Endodermal cell (in vitro differentiated cells): ENCODE results near the gene RIC1. TPM values are rescaled to one million over a fixed set of nuclear protein-coding genes. Genes with fewer than 3 reads are reported as not detected.
"Not testable (repeated sequence)": the region's sequence is repeated elsewhere in the genome, so short reads cannot be mapped to it uniquely, and the experiment has no call there.

Experiments
- DNase-seq: peaks from one replicate; pipeline ENCODE4 v3.0.0-alpha.2; 2017
- H3K27ac ChIP-seq: 2 replicates; pipeline ENCODE4 v1.5.1; 2013; ENCODE audit warnings: mild to moderate bottlenecking, low read depth, low read length, moderate library complexity
- H3K27me3 ChIP-seq: 2 replicates; pipeline ENCODE4 v1.6.1; 2013; ENCODE audit warnings: mild to moderate bottlenecking, low read length, moderate library complexity; ENCODE audit not compliant: insufficient read depth, control insufficient read depth, poor library complexity, severe bottlenecking
- H3K36me3 ChIP-seq: 2 replicates; pipeline ENCODE4 v1.7.0; 2013; ENCODE audit warnings: mild to moderate bottlenecking, low read length, moderate library complexity; ENCODE audit not compliant: control insufficient read depth, insufficient read depth
- H3K4me1 ChIP-seq: one replicate; pipeline ENCODE4 v1.7.0; 2013; ENCODE audit warnings: low read length; ENCODE audit not compliant: control insufficient read depth, insufficient read depth
- H3K4me3 ChIP-seq: 2 replicates; pipeline ENCODE4 v1.5.1; 2013; ENCODE audit warnings: mild to moderate bottlenecking, low read length, moderate library complexity
- H3K9ac ChIP-seq: 2 replicates; pipeline ENCODE4 v1.6.1; 2013; ENCODE audit warnings: mild to moderate bottlenecking, low read length, moderate library complexity; ENCODE audit not compliant: poor library complexity, severe bottlenecking; ENCODE audit errors: extremely low read depth
- H3K9me3 ChIP-seq: 2 replicates; pipeline ENCODE4 v1.6.1; 2013; ENCODE audit warnings: mild to moderate bottlenecking, low read length, moderate library complexity; ENCODE audit not compliant: control insufficient read depth
- H3K27ac Mint-ChIP-seq: 2 replicates; pipeline ENCODE4 v1.8.0; 2020; ENCODE audit warnings: mixed read lengths
- H3K27me3 Mint-ChIP-seq: 2 replicates; pipeline ENCODE4 v1.8.0; 2021; ENCODE audit warnings: mild to moderate bottlenecking, mixed read lengths; ENCODE audit not compliant: insufficient read depth
- H3K36me3 Mint-ChIP-seq: 2 replicates; pipeline ENCODE4 v1.8.0; 2020; ENCODE audit warnings: low read depth, mixed read lengths
- H3K4me1 Mint-ChIP-seq: 2 replicates; pipeline ENCODE4 v1.8.0; 2020; ENCODE audit warnings: mixed read lengths
- H3K4me3 Mint-ChIP-seq: 2 replicates; pipeline ENCODE4 v1.8.0; 2020; ENCODE audit warnings: mild to moderate bottlenecking, moderate library complexity, mixed read lengths
- H3K9me3 Mint-ChIP-seq: 2 replicates; pipeline ENCODE4 v1.8.0; 2020; ENCODE audit warnings: mild to moderate bottlenecking, mixed read lengths
- WGBS, 2 experiments: methylation state at CpG; one replicate each; pipeline versions ENCODE4 v1.1.5 to v1.1.7; 2013; ENCODE audit warnings: missing lambda C conversion rate in 2 of 2, mixed read lengths in 1 of 2; ENCODE audit not compliant: insufficient coverage in 1 of 2, insufficient read length in 1 of 2; 5-methylcytosine and 5-hydroxymethylcytosine counted together
- total RNA-seq, 2 donors: library from RNA; stranded (reverse); fragmentation: NEBNext Ultra II Directional in 1 of 2; extraction: Animal tissue kit (Norgen Biotek cat#: 25700) in 1 of 2; gene quantifications; 2 replicates in 1 of 2; 3 replicates in 1 of 2; pipeline ENCODE4 v1.2.1, GENCODE V29; 2021
- TF ChIP-seq, protein P1 (sequence below): fragments of 200-600 bp; sonication (generic); conservative IDR thresholded peaks from 2 replicates; pipeline ENCODE4 v1.5.0; 2021; ENCODE audit warnings: antibody characterized with exemption, mild to moderate bottlenecking

The RIC1 gene
- total RNA-seq, 2 donors from 2014 or later, result 27.0 to 27.1 TPM

DNA sequence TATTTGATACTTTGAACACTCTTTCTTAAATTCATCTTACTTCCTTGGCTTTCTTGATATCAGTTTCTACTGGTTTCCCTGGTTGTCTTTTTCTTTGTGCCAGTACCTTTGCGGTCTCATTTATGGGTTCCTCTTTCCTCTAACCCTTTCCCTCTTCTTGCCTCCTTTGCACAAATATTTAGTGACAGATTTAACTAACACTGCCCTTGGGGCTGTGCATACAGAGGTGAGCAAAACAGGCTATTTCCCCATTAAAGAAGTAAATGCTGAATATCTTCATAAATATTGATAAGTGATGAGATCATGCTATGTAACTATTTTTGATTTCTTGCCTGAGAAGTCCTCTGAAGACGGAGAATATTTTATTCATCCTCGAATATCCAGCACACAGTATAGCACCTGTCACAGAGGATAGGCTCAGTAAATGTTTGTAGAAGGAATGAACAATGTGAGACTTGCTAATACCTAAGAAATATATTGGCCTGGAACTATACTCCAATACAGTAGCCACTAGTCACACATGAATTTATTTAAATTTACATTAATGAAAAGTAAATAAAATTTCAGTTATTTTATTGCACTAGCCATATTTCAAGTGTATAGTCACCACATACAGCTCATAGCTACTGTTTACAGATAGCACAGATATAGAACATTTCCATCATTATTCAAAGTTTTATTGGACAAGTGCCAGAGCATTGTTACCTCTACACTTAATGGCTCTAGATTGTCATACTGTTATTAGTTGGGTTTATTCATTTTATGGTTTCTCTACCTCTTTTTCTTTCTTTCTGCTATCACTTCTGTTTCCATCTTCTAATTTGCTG is 90.4 kb downstream of the RIC1 start:
- no peak overlapping the region for H3K4me3 Mint-ChIP-seq
- WGBS, 2 experiments, result 80 to 97% methylated on average over 1 to 3 of the region's 3 CpGs
- no peak for DNase-seq
- Histone ChIP-seq H3K27ac (no peak overlapping the region), H3K36me3 (peaks cover 75% of the 10 kb centered on the region), H3K9me3 (peaks cover 69% of the 10 kb centered on the region), H3K27me3 (no peaks in the 10 kb centered on the region), H3K4me1 (no peaks in the 10 kb centered on the region), H3K9ac (no peak overlapping the region), H3K4me3 (peak overlapping the region; percentile 44)
- H3K27ac Mint-ChIP-seq, result no peak overlapping the region
- TF ChIP-seq, protein P1, sequence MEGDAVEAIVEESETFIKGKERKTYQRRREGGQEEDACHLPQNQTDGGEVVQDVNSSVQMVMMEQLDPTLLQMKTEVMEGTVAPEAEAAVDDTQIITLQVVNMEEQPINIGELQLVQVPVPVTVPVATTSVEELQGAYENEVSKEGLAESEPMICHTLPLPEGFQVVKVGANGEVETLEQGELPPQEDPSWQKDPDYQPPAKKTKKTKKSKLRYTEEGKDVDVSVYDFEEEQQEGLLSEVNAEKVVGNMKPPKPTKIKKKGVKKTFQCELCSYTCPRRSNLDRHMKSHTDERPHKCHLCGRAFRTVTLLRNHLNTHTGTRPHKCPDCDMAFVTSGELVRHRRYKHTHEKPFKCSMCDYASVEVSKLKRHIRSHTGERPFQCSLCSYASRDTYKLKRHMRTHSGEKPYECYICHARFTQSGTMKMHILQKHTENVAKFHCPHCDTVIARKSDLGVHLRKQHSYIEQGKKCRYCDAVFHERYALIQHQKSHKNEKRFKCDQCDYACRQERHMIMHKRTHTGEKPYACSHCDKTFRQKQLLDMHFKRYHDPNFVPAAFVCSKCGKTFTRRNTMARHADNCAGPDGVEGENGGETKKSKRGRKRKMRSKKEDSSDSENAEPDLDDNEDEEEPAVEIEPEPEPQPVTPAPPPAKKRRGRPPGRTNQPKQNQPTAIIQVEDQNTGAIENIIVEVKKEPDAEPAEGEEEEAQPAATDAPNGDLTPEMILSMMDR, result no peak
- H3K36me3 Mint-ChIP-seq, result peaks cover 72% of the 10 kb centered on the region
- peaks cover 49% of the 10 kb centered on the region for H3K9me3 Mint-ChIP-seq
- H3K27me3 Mint-ChIP-seq, result no peaks in the 10 kb centered on the region
- peaks cover 9% of the 10 kb centered on the region for H3K4me1 Mint-ChIP-seq

- 85% methylated on average over 1 of the region's 1 CpG; no CpG with 5 or more reads in 1 of the 2 experiments for WGBS, 2 experiments
- TF ChIP-seq, protein P1, result no peak
- Histone ChIP-seq H3K27ac (no peak overlapping the region), H3K9ac (no peak overlapping the region), H3K27me3 (no peaks in the 10 kb centered on the region), H3K4me3 (peak overlapping the region; percentile 44), H3K4me1 (no peaks in the 10 kb centered on the region), H3K36me3 (peaks cover 66% of the 10 kb centered on the region), H3K9me3 (peaks cover 60% of the 10 kb centered on the region)
- no peak for DNase-seq
- no peaks in the 10 kb centered on the region for H3K27me3 Mint-ChIP-seq
- H3K4me3 Mint-ChIP-seq, result no peak overlapping the region
- peaks cover 9% of the 10 kb centered on the region for H3K4me1 Mint-ChIP-seq
- H3K36me3 Mint-ChIP-seq, result peaks cover 76% of the 10 kb centered on the region
- H3K27ac Mint-ChIP-seq, result no peak overlapping the region
- peaks cover 56% of the 10 kb centered on the region for H3K9me3 Mint-ChIP-seq
Measured at GRCh38 chr9:5720151-5720550, 91.2 kb downstream of the RIC1 start.

- Mint-ChIP-seq H3K9me3 (peaks cover 60% of the 10 kb centered on the region), H3K4me1 (peaks cover 9% of the 10 kb centered on the region), H3K36me3 (peaks cover 79% of the 10 kb centered on the region), H3K27me3 (no peaks in the 10 kb centered on the region), H3K4me3 (no peak overlapping the region), H3K27ac (no peak overlapping the region)
- TF ChIP-seq, protein P1, result no peak
- no peaks in the 10 kb centered on the region for H3K27me3 ChIP-seq
- no peak for DNase-seq
- no peaks in the 10 kb centered on the region for H3K4me1 ChIP-seq
- 95 to 97% methylated on average over 16 to 18 of the region's 18 CpGs for WGBS, 2 experiments
- no peak overlapping the region for H3K27ac ChIP-seq
- H3K9me3 ChIP-seq, result peaks cover 47% of the 10 kb centered on the region
- no peak overlapping the region for H3K9ac ChIP-seq
- H3K4me3 ChIP-seq, result no peak overlapping the region
- peaks cover 54% of the 10 kb centered on the region for H3K36me3 ChIP-seq
Measured at GRCh38 chr9:5721279-5722087, 92.6 kb downstream of the RIC1 start.

DNA sequence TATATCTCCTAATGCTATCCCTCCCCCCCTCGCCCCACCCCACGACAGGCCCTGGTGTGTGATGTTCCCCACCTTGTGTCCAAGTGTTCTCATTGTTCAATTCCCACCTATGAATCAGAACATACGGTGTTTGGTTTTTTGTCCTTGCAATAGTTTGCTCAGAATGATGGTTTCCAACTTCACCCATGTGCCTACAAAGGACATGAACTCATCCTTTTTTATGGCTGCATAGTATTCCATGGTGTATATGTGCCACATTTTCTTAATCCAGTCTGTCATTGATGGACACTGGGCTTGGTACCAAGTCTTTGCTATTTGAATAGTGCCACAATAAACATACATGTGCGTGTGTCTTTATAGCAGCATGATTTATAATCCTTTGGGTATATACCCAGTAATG is 93.8 kb downstream of the RIC1 start:
- H3K4me1 ChIP-seq, H3K9ac ChIP-seq, H3K27me3 ChIP-seq, H3K4me1 Mint-ChIP-seq, H3K27me3 Mint-ChIP-seq, DNase-seq, H3K4me3 ChIP-seq, H3K27ac ChIP-seq, H3K4me3 Mint-ChIP-seq, H3K27ac Mint-ChIP-seq: not testable (repeated sequence)
- Mint-ChIP-seq H3K9me3 (peaks cover 59% of the 10 kb centered on the region), H3K36me3 (peaks cover 79% of the 10 kb centered on the region)
- H3K36me3 ChIP-seq, result peaks cover 51% of the 10 kb centered on the region
- WGBS, 2 experiments, result 93 to 97% methylated on average over 3 to 4 of the region's 4 CpGs
- peaks cover 44% of the 10 kb centered on the region for H3K9me3 ChIP-seq
